ENCODE data around the gene ERC2.

GRCh38 chr3:56424885-56425284 lies 43.4 kb downstream of the ERC2 start:
- TF ChIP-seq CTCF (IDR thresholded peaks at IDR 0.05) (no peak), POLR2A (IDR thresholded peaks at IDR 0.05) (no peak)
